HL-60 (cell line): ENCODE data around the gene RAB42.
"Not testable (repeated sequence)": the region's sequence is repeated elsewhere in the genome, so short reads cannot be mapped to it uniquely, and the experiment has no call there.

ENCODE experiments used
- GABPA ChIP-seq: IDR thresholded peaks from 2 replicates; pipeline ENCODE4 v1.6.1; 2012; ENCODE audit warnings: low read depth
- TF ChIP-seq, protein P1 (sequence below): IDR thresholded peaks from one replicate; pipeline ENCODE4 v1.5.1; 2011; ENCODE audit warnings: low read length, control low read depth, inconsistent platforms; ENCODE audit not compliant: insufficient read depth

DNA sequence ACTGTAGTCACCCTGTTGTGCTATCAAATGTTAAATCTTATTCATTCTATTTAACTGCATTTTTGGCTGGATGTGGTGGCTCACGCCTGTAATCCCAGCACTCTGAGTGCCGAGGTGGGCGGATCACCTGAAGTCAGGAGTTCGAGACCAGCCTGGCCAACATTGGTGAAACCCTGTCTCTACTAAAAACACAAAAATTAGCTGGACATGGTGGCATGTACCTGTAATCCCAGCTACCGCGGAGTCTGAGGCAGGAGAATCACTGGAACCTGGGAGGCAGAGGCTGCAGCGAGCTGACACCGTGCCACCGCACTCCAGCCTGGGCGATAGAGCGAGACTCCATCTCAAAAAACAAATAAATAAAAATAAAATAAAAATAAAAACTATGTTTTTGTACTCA lies 4.2 kb downstream of the RAB42 start:
- TF ChIP-seq GABPA: not testable (repeated sequence)
- TF ChIP-seq, protein P1, sequence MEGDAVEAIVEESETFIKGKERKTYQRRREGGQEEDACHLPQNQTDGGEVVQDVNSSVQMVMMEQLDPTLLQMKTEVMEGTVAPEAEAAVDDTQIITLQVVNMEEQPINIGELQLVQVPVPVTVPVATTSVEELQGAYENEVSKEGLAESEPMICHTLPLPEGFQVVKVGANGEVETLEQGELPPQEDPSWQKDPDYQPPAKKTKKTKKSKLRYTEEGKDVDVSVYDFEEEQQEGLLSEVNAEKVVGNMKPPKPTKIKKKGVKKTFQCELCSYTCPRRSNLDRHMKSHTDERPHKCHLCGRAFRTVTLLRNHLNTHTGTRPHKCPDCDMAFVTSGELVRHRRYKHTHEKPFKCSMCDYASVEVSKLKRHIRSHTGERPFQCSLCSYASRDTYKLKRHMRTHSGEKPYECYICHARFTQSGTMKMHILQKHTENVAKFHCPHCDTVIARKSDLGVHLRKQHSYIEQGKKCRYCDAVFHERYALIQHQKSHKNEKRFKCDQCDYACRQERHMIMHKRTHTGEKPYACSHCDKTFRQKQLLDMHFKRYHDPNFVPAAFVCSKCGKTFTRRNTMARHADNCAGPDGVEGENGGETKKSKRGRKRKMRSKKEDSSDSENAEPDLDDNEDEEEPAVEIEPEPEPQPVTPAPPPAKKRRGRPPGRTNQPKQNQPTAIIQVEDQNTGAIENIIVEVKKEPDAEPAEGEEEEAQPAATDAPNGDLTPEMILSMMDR: not testable (repeated sequence)
